HepG2 (cell line): ENCODE data around the gene LZTR1. TPM values are rescaled to one million over a fixed set of nuclear protein-coding genes. Genes with fewer than 3 reads are reported as not detected.

Experiments
- ATF7 ChIP-seq, 2 experiments: fragments of 450-650 bp in 1 of 2; sonication (generic) in 1 of 2; formaldehyde crosslinking in 1 of 2; IDR thresholded peaks; 2 replicates each; pipeline versions ENCODE4 v1.4.0 to v1.6.1; 2016 to 2020; ENCODE audit warnings: antibody characterized with exemption in 1 of 2, mild to moderate bottlenecking in 1 of 2, missing genetic modification reagents in 1 of 2
- CHD4 ChIP-seq: fragments of 200-600 bp; sonication (generic); IDR thresholded peaks from 2 replicates; pipeline ENCODE4 v1.7.0; 2017; ENCODE audit warnings: mild to moderate bottlenecking, low read length, borderline replicate concordance
- FOXO1 ChIP-seq: sonication (generic); formaldehyde crosslinking; IDR thresholded peaks from 2 replicates; pipeline ENCODE4 v1.4.0; 2020; ENCODE audit warnings: missing genetic modification reagents
- GTF3A ChIP-seq: sonication (generic); formaldehyde crosslinking; conservative IDR thresholded peaks from 2 replicates; pipeline ENCODE4 v1.4.0; 2020; ENCODE audit warnings: mild to moderate bottlenecking, missing genetic modification reagents
- MXI1 ChIP-seq: IDR thresholded peaks from 3 replicates; pipeline ENCODE4 v1.6.1; 2012; ENCODE audit warnings: low read depth, low read length, inconsistent platforms, borderline replicate concordance
- NAIF1 ChIP-seq: sonication (generic); formaldehyde crosslinking; IDR thresholded peaks from 2 replicates; pipeline ENCODE4 v1.5.0; 2020; ENCODE audit warnings: mild to moderate bottlenecking, missing genetic modification reagents, borderline replicate concordance
- NRL ChIP-seq: sonication (generic); formaldehyde crosslinking; IDR thresholded peaks from 2 replicates; pipeline ENCODE4 v1.5.0; 2020; ENCODE audit warnings: missing genetic modification reagents, mild to moderate bottlenecking, moderate library complexity, borderline replicate concordance
- RERE ChIP-seq: IDR thresholded peaks from 2 replicates; pipeline ENCODE4 v1.6.1; 2016; ENCODE audit warnings: low read depth, missing genetic modification reagents, missing compliant biosample characterization
- REST ChIP-seq, 2 experiments: IDR thresholded peaks; 2 replicates each; pipeline ENCODE4 v1.6.1; 2011 to 2012; ENCODE audit warnings: low read length in 2 of 2, borderline replicate concordance in 1 of 2, low read depth in 1 of 2, mild to moderate bottlenecking in 1 of 2, moderate library complexity in 1 of 2
- ZBED4 ChIP-seq: sonication (generic); formaldehyde crosslinking; IDR thresholded peaks from 2 replicates; pipeline ENCODE4 v1.4.0; 2020; ENCODE audit warnings: missing genetic modification reagents, borderline replicate concordance
- ZNF124 ChIP-seq: sonication (generic); formaldehyde crosslinking; IDR thresholded peaks from 2 replicates; pipeline ENCODE4 v1.4.0; 2020; ENCODE audit warnings: missing genetic modification reagents
- ZNF34 ChIP-seq: sonication (generic); formaldehyde crosslinking; IDR thresholded peaks from 2 replicates; pipeline ENCODE4 v1.4.0; 2020; ENCODE audit warnings: mild to moderate bottlenecking, missing genetic modification reagents, borderline replicate concordance
- ZNF530 ChIP-seq: sonication (generic); formaldehyde crosslinking; IDR thresholded peaks from 2 replicates; pipeline ENCODE4 v1.5.0; 2020; ENCODE audit warnings: low read depth, mild to moderate bottlenecking, missing genetic modification reagents
- ZNF672 ChIP-seq: sonication (generic); formaldehyde crosslinking; IDR thresholded peaks from 2 replicates; pipeline ENCODE4 v1.8.1; 2022; ENCODE audit warnings: missing genetic modification reagents
- polyA plus RNA-seq, 8 experiments: library from polyadenylated mRNA; depleted of rRNA in 3 of 8; stranded (reverse) in 7 of 8; unstranded in 1 of 8; fragments of >200 nt; fragmentation: Illumina TruSeq in 4 of 8; extraction: Trizol in 4 of 8; gene quantifications; 2 replicates each; pipeline versions ENCODE4 v1.2.1 to v1.2.3, GENCODE V29; 2011 to 2016; ENCODE audit warnings: low read depth in 4 of 8, missing spikeins in 1 of 8, mixed read lengths in 1 of 8; ENCODE audit not compliant: insufficient read depth in 1 of 8
- total RNA-seq, 5 experiments: library from RNA; depleted of rRNA; stranded (reverse); fragments of >200 nt; fragmentation: Illumina TruSeq; extraction: Trizol; gene quantifications; 2 replicates each; pipeline ENCODE4 v1.2.3, GENCODE V29; 2016; ENCODE audit warnings: low read depth in 1 of 5

The LZTR1 gene
- total and polyA plus RNA-seq, 2 of the 13 experiments (the other 11 are each of a cell fraction or from before 2014, with no cell fraction given), result 21.8 to 22.4 TPM

GRCh38 chr22:20949698-20950183 lies 32.4 kb upstream of the LZTR1 start (continued):
- TF ChIP-seq GTF3A (CRISPR knock-in tag) (no peak), ZNF530 (CRISPR knock-in tag) (no peak), ZNF34 (no peak), MXI1 (peak; percentile 71; the same call in 1 of the 3 replicates), ZBED4 (CRISPR knock-in tag) (peak; percentile 70; the same call in 1 of the 2 replicates), ZNF672 (CRISPR knock-in tag) (no peak), NAIF1 (no peak), FOXO1 (peak; percentile 79), NRL (CRISPR knock-in tag) (no peak), CHD4 (no peak; the same call in 1 of the 2 replicates), RERE (CRISPR knock-in tag) (0 out of 2 replicates have a peak, but pooled peaks have one; percentile 17), REST (IDR thresholded peaks at IDR 0.05; ENCODE audit: borderline replicate concordance in 1 of 2, low read depth in 1 of 2, low read length in 2 of 2) (no peak), ZNF124 (no peak), ATF7 (IDR thresholded peaks at IDR 0.05) (no peak), ATF7 (CRISPR knock-in tag; IDR thresholded peaks at IDR 0.05) (no peak)
